HL-60 (cell line): ENCODE results near the gene SYCE3.

Experiments
- DNase-seq, 2 experiments: peaks; one replicate each; pipeline ENCODE4 v3.0.0-alpha.2; 2010 to 2020; ENCODE audit warnings: low read depth in 1 of 2, low spot score in 1 of 2
- H3K27ac ChIP-seq: fragments of 250-450 bp; sonication (Bioruptor Pico); replicated peaks from 2 replicates; pipeline ENCODE4 v1.5.1; 2020; ENCODE audit warnings: mild to moderate bottlenecking, moderate library complexity
- H3K27me3 ChIP-seq: fragments of 250-450 bp; sonication (Bioruptor Pico); 2 replicates; pipeline ENCODE4 v1.5.1; 2021; ENCODE audit warnings: mild to moderate bottlenecking, moderate library complexity; ENCODE audit not compliant: insufficient read depth, poor library complexity, severe bottlenecking
- H3K4me3 ChIP-seq: replicated peaks from 2 replicates; pipeline ENCODE4 v1.5.1; 2011; ENCODE audit warnings: mild to moderate bottlenecking, control low read depth, low read length; ENCODE audit not compliant: insufficient read depth
- GABPA ChIP-seq: IDR thresholded peaks from 2 replicates; pipeline ENCODE4 v1.6.1; 2012; ENCODE audit warnings: low read depth
- POLR2AphosphoS5 ChIP-seq: IDR thresholded peaks from 2 replicates; pipeline ENCODE4 v1.6.1; 2012; ENCODE audit warnings: low read depth
- SPI1 ChIP-seq: IDR thresholded peaks from 2 replicates; pipeline ENCODE4 v1.6.1; 2012; ENCODE audit warnings: low read depth, mild to moderate bottlenecking, borderline replicate concordance
- TF ChIP-seq, protein P1 (sequence below): IDR thresholded peaks from 2 replicates; pipeline ENCODE4 v1.6.1; 2012; ENCODE audit warnings: low read depth; ENCODE audit not compliant: insufficient replicate concordance
- TF ChIP-seq, protein P2 (sequence below): IDR thresholded peaks from one replicate; pipeline ENCODE4 v1.5.1; 2011; ENCODE audit warnings: low read length, control low read depth, inconsistent platforms; ENCODE audit not compliant: insufficient read depth

Gene SYCE3

DNA sequence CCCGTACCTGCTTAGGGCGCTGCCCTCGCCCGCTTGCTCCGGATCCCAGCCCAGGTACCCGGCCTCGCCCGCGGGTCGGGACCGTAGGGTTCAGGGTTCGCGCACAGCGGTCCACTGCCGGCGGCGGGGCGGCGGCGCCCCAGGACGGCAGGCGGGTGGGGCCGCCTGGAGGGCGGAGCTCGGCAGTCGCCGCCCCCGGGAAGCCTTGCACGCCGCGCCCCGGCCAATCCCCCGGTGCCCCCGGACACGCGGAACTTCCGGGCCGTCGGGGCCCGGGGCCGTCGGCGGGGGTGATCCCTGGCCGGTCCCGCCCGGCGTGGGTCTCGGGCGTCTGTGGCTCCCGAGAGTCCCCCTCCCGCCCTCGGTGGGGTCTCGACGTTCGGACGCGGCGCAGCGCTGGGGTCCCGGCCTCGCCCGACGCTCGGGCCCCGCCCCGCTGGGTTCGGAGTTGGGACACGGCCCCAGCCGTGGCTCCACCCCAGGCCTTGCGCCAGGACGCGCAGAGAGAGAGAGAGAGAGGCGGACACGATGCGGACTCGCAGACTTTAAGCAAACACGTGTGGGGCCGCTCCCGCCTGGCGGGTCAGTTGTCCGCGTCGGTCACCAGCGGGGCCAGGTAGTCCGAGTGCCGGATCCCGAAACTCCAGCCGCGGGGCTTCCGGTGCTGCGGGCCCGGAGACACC is 32.7 kb downstream of the SYCE3 start, which contains the start of gene TYMP:
Gene TYMP (minus strand): TSS at position 116 of the 683 bp plus-strand sequence. CDS start 303 bp downstream, outside the sequence.
- H3K4me3 ChIP-seq = peak within 1 kb of the TSS; percentile 58
- no peaks in the 10 kb centered on the region for H3K27me3 ChIP-seq
- peak; percentile 87 to 88 for DNase-seq
- H3K27ac ChIP-seq = peak within 1 kb of the TSS; percentile 99
- TF ChIP-seq POLR2AphosphoS5 (peak; percentile 91; the same call in 1 of the 2 replicates), GABPA (no peak)
- TF ChIP-seq, protein P1, sequence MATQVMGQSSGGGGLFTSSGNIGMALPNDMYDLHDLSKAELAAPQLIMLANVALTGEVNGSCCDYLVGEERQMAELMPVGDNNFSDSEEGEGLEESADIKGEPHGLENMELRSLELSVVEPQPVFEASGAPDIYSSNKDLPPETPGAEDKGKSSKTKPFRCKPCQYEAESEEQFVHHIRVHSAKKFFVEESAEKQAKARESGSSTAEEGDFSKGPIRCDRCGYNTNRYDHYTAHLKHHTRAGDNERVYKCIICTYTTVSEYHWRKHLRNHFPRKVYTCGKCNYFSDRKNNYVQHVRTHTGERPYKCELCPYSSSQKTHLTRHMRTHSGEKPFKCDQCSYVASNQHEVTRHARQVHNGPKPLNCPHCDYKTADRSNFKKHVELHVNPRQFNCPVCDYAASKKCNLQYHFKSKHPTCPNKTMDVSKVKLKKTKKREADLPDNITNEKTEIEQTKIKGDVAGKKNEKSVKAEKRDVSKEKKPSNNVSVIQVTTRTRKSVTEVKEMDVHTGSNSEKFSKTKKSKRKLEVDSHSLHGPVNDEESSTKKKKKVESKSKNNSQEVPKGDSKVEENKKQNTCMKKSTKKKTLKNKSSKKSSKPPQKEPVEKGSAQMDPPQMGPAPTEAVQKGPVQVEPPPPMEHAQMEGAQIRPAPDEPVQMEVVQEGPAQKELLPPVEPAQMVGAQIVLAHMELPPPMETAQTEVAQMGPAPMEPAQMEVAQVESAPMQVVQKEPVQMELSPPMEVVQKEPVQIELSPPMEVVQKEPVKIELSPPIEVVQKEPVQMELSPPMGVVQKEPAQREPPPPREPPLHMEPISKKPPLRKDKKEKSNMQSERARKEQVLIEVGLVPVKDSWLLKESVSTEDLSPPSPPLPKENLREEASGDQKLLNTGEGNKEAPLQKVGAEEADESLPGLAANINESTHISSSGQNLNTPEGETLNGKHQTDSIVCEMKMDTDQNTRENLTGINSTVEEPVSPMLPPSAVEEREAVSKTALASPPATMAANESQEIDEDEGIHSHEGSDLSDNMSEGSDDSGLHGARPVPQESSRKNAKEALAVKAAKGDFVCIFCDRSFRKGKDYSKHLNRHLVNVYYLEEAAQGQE = peak; percentile 50

DNA sequence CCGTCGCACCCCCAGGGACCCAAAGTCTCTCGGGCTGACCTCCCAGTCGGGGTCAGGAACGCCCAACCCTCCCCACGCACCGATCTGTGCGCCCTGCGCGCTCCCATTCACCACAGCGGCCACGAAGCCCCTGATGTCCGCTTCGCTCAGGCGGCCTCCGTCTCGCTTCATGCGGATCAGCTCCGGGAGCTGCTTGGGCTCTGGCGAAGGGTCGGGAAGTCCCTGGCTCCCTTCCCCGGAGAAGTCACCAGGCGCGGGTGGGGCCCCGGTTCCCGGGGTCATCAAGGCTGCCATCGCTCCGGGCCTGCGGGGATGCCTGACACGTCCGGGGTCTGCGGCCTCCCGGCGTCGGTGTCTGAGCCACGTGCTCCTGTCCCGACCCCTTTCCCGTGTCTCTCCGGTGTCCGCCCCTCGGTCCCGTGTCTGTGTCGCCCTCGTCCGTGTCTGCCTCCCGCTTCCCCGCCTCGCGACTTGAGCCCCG is 33.3 kb downstream of the SYCE3 start:
- DNase-seq = no peak
- Histone ChIP-seq H3K27ac (peak overlapping the region; percentile 99), H3K27me3 (no peaks in the 10 kb centered on the region), H3K4me3 (peak overlapping the region; percentile 58)
- no peak for TF ChIP-seq GABPA
- peak; percentile 23; the same call in 1 of the 2 replicates for TF ChIP-seq POLR2AphosphoS5
- TF ChIP-seq SPI1 = no peak
- TF ChIP-seq, protein P1 = no peak

DNA sequence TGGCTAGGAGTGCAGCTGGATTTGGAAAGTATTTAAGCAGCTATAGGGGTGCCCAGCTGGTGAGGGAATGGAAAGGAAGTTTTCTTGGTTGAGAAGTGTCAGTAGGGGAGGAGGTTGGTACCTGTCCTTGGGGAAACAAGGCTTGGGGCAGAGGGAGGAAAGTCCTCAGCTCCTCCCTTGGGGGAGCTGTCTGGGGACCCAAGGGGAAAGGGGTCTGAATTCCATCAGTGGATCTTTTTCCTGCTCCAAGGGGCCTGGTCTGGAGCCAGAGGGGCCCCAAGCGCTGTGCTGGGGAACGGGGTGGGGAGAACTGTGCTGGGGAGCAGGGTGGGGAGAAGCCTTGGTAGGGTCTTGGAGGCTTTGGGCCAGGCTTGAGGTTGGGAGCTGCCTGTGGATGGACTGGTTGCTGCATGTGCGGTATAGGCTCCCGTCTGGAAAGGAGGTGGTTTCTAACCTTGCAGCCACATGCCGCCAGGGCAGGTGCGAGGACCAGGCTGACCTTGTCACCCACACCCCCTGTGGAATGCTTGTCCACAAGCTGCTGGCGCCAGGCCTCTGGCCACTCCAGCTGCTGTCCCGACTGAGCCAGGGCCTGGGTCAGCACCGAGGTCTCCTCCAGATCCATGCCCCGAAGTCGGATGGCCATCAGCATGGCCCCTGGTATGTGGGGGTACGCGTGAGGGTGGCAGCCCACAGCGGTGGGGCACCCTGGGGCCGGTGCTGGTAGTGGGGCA is 33.9 kb downstream of the SYCE3 start:
- Histone ChIP-seq H3K27me3 (no peaks in the 10 kb centered on the region), H3K27ac (no peak overlapping the region), H3K4me3 (peak overlapping the region; percentile 58)
- no peak for TF ChIP-seq SPI1
- TF ChIP-seq, protein P1 = no peak
- TF ChIP-seq POLR2AphosphoS5 = no peak
- TF ChIP-seq GABPA = no peak
- TF ChIP-seq, protein P2, sequence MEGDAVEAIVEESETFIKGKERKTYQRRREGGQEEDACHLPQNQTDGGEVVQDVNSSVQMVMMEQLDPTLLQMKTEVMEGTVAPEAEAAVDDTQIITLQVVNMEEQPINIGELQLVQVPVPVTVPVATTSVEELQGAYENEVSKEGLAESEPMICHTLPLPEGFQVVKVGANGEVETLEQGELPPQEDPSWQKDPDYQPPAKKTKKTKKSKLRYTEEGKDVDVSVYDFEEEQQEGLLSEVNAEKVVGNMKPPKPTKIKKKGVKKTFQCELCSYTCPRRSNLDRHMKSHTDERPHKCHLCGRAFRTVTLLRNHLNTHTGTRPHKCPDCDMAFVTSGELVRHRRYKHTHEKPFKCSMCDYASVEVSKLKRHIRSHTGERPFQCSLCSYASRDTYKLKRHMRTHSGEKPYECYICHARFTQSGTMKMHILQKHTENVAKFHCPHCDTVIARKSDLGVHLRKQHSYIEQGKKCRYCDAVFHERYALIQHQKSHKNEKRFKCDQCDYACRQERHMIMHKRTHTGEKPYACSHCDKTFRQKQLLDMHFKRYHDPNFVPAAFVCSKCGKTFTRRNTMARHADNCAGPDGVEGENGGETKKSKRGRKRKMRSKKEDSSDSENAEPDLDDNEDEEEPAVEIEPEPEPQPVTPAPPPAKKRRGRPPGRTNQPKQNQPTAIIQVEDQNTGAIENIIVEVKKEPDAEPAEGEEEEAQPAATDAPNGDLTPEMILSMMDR = no peak
- DNase-seq = no peak
